ENCODE data around the gene PDE11A. TPM values are rescaled to one million over a fixed set of nuclear protein-coding genes. Genes with fewer than 3 reads are reported as not detected.

PDE11A gene
- total RNA-seq, 4 donors from 2014 or later = 0.11 to 1.2 (median 0.26) TPM

- TF ChIP-seq CTCF (IDR thresholded peaks at IDR 0.05) (no peak), POLR2A (IDR thresholded peaks at IDR 0.05) (no peak)
- WGBS, 2 donors = 56 to 65% methylated on average over 6 of the region's 6 CpGs
- intact Hi-C loops (cut with DNase I; ENCODE audit: low total_unique reads) = no loop called here
- no peak for DNase-seq (ENCODE audit: low spot score in 2 of 2)
- no peak overlapping the region for H3K4me3 ChIP-seq (ENCODE audit: low read depth, poor library complexity, severe bottlenecking)
Observed at GRCh38 chr2:177832611-177833433, 239.8 kb downstream of the PDE11A start.

GRCh38 chr2:177830881-177831386 lies 241.6 kb downstream of the PDE11A start:
- WGBS, 2 donors = 94% methylated on average over 1 of the region's 1 CpG
- no peak overlapping the region for H3K4me3 ChIP-seq (ENCODE audit: low read depth, poor library complexity, severe bottlenecking)
- intact Hi-C loops (cut with DNase I; ENCODE audit: low total_unique reads) = no loop called here
- TF ChIP-seq CTCF (IDR thresholded peaks at IDR 0.05) = no peak
- no peak for TF ChIP-seq POLR2A (IDR thresholded peaks at IDR 0.05)
- no peak for DNase-seq (ENCODE audit: low spot score in 2 of 2)

- 84 to 88% methylated on average over 1 of the region's 1 CpG for WGBS, 2 donors
- no peak for DNase-seq (ENCODE audit: low spot score in 2 of 2)
- intact Hi-C loops (cut with DNase I; ENCODE audit: low total_unique reads) = no loop called here
- H3K4me3 ChIP-seq (ENCODE audit: low read depth, poor library complexity, severe bottlenecking) = no peak overlapping the region
- TF ChIP-seq POLR2A (IDR thresholded peaks at IDR 0.05) (no peak), CTCF (IDR thresholded peaks at IDR 0.05) (no peak)
Observed at GRCh38 chr2:177828557-177828956, 244.0 kb downstream of the PDE11A start.

- TF ChIP-seq POLR2A (IDR thresholded peaks at IDR 0.05) (no peak), CTCF (IDR thresholded peaks at IDR 0.05) (no peak)
- no peak for DNase-seq (ENCODE audit: low spot score in 2 of 2)
- WGBS, 2 donors = 82 to 90% methylated on average over 2 of the region's 2 CpGs
- H3K4me3 ChIP-seq (ENCODE audit: low read depth, poor library complexity, severe bottlenecking) = no peak overlapping the region
- intact Hi-C loops (cut with DNase I; ENCODE audit: low total_unique reads) = no loop called here
Observed at GRCh38 chr2:177826897-177827296, 245.7 kb downstream of the PDE11A start.

GRCh38 chr2:177822941-177823340 lies 249.6 kb downstream of the PDE11A start:
- TF ChIP-seq POLR2A (IDR thresholded peaks at IDR 0.05) (no peak), CTCF (IDR thresholded peaks at IDR 0.05) (no peak)
- whole genome bisulfite sequencing, 2 donors = 87 to 88% methylated on average over 3 of the region's 3 CpGs
- DNase-seq (ENCODE audit: low spot score in 2 of 2) = no peak
- no peak overlapping the region for H3K4me3 ChIP-seq (ENCODE audit: low read depth, poor library complexity, severe bottlenecking)
- intact Hi-C loops (cut with DNase I; ENCODE audit: low total_unique reads) = no loop called here

Data from lower leg skin (tissue), 4 donors.